Measurements from ENCODE around the gene RAD51B.

- no peak for TF ChIP-seq CTCF (conservative IDR thresholded peaks at IDR 0.05; ENCODE audit: low read depth, low read length)
- TF ChIP-seq EZH2 (IDR thresholded peaks at IDR 0.05; ENCODE audit: borderline replicate concordance, low read depth, low read length, poor library complexity, severe bottlenecking) = no peak
These were observed 875.1 kb downstream of the RAD51B start for GRCh38 chr14:68694516-68695235.

Measured in A673 (cell line).